GM10847 (cell line): ENCODE measurements around the gene PATL2.

Experiments
- POLR2A ChIP-seq: IDR thresholded peaks from 2 replicates; pipeline ENCODE4 v1.6.1; 2011; ENCODE audit not compliant: insufficient read length; ENCODE audit errors: extremely low read depth

The PATL2 gene

DNA sequence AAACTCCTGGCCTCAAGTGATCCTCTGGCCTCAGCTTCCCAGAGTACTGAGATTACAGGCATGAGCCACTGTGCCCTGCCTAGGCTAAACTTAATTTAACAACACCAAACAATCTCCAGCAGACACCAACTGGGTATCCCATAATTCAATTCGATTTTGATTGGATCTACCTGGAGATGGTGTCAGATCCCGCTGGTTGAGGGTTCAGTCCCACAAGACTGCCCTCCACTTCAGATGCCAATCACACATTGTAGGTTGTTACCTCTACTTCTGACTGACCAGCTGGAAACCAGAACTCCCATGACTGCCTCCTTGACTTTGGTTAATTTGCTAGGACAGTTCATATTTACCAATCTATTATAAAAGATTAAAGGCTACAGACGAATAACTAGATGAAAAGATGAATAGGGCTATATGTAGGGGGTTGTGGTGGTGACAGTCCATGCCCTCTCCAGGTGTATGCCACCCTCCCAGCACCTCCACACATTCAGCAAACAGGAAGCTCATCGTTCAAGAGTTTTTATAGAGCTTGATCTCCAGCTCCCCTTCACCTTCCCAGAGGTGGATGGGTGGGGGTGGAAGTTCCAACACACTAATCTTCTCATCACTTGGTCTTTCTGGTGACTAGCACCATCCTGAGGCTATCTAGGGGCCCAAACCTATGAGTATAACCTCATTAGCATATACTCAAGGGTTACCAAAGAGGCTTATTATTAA lies 9.5 kb upstream of the PATL2 start:
- no peak for TF ChIP-seq POLR2A

DNA sequence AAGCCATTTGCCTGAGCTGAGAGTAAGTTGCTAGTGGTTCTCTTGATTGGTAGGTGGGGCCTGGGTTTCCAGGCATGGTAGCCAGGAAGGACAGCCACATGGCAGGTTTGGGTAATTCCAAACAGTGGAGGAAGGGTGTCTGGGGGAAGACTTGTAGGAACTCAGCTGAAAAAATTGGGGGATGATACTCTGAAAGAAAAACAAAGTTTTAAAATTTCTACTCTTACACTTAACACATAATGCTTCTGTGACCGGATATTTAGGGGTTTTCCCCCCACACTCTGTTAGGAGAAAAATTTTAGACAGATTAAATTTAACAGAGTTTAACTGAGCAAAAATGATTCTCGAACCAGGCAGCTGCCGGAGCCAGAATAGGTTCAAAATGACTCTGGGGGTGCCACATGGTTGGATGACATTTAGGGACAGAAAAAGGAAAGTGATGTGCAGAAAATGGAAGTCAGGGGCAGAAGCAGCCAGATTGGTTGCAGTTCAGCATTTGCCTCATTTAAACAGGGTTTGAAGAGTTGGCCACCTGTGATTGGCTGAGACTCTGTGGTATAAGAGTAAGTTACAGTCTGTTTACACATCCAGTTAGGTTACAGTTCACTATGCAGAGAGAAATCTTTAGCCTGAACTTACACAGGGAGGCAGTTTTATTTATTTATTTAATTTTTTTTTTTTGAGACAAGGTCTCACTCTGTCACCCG lies 8.3 kb upstream of the PATL2 start:
- TF ChIP-seq POLR2A, result peak; percentile 48

DNA sequence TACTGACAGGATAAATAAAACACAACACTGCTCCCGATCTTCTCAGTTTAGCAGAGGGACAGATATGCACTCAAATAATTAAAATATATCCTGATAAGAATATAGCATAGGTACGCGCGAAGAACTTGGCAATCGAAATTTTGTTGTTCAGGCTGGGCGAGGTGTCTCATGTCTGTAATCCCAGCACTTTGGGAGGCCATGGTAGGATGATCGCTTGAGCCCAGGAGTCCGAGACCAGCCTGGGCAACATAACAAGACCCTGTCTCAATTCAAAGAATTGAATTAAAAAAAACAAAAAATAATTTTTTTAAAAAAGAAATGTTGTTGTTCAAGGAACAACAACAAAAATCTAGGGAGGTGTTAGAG lies 7.8 kb upstream of the PATL2 start:
- TF ChIP-seq POLR2A, result peak; percentile 9

DNA sequence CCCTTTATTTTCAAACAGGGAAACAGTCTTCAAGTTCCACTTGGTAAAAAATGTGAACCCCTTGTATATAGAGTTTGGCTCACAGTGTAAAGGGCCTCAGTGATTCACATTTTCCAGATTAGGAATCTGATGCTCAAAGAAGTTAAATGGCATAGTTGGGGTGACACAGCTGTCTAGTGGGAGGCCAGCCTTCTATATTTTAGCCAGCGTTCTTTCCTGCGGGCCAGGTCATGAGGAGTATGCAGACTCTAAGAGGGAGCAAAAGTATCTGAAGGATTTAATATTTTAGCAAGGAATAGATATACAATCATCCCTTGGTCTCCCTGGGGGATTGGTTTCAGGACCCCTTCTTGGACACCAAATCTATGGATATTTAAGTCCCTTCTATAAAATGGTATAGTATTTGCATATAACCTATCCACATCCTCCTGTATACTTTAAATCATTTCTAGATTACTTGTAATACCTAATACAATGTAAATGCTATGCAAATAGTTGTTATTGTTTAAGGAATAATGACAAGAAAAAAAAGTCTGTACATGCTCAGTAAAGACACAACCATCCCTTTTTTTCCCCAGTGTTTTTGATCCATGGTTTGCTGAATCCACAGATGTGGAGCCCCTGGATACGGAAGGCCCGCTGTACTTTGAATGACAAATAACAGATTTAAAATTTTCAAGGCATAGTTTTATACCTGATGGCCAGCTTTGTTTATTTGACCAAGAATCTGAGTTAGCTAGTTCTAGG lies 7.2 kb upstream of the PATL2 start:
- TF ChIP-seq POLR2A, result no peak

DNA sequence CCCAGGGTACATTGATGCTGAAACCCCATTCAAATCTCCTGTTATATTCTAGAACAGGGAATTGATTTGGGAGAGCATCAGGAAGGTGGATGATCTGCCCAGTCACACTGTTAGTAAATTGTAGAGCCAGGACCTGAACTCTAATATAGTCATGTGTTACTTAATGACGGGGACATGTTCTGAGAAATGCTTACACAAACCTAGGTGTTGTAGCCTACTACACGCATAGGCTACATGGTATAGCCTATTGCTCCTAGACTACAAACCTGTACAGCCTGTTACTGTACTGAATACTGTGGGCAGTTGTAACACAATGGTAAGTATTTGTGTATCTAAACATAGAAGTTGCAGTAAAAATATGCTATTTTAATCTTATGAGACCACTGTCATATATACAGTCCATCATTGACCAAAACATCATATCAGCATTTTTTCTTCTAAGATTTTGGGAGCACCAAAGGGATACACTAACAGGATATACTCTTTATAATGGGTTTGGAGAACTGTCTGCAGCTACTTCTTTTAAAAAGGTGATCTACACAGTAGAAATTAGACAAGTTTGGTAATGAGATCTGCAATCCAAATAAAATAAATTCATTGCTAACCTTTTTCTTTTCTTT lies 6.0 kb upstream of the PATL2 start:
- TF ChIP-seq POLR2A, result no peak

DNA sequence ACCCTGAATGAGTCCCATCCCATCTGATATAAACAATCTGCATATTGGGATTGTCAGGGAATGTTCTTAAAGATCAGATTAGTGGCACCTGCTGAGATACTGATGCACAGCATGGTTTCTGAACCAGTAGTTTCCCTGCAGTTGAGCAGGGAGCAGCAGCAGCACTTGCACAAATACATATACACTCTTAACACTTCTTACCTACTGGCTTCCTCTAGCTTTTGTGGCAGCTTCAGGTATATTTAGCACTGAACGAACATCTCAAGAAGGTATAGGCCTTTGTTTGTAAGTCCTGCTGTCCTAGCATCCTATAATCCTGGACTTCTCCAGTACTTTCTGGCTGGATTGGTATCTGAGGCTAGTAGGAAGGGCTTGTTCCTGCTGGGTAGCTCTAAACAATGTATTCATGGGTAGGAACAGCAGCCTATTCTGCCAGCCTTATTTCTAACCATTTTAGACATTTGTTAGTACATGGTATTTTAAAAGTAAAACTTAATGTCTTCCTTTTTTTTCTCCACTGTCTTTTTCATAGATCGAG lies 4.7 kb upstream of the PATL2 start:
- TF ChIP-seq POLR2A, result no peak

DNA sequence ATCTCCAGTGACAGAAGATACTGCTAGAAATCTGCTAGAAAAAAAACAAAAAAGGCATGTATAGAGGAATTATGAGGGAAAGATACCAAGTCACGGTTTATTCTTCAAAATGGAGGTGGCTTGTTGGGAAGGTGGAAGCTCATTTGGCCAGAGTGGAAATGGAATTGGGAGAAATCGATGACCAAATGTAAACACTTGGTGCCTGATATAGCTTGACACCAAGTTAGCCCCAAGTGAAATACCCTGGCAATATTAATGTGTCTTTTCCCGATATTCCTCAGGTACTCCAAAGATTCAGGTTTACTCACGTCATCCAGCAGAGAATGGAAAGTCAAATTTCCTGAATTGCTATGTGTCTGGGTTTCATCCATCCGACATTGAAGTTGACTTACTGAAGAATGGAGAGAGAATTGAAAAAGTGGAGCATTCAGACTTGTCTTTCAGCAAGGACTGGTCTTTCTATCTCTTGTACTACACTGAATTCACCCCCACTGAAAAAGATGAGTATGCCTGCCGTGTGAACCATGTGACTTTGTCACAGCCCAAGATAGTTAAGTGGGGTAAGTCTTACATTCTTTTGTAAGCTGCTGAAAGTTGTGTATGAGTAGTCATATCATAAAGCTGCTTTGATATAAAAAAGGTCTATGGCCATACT lies 4.1 kb upstream of the PATL2 start:
- TF ChIP-seq POLR2A, result peak; percentile 26

DNA sequence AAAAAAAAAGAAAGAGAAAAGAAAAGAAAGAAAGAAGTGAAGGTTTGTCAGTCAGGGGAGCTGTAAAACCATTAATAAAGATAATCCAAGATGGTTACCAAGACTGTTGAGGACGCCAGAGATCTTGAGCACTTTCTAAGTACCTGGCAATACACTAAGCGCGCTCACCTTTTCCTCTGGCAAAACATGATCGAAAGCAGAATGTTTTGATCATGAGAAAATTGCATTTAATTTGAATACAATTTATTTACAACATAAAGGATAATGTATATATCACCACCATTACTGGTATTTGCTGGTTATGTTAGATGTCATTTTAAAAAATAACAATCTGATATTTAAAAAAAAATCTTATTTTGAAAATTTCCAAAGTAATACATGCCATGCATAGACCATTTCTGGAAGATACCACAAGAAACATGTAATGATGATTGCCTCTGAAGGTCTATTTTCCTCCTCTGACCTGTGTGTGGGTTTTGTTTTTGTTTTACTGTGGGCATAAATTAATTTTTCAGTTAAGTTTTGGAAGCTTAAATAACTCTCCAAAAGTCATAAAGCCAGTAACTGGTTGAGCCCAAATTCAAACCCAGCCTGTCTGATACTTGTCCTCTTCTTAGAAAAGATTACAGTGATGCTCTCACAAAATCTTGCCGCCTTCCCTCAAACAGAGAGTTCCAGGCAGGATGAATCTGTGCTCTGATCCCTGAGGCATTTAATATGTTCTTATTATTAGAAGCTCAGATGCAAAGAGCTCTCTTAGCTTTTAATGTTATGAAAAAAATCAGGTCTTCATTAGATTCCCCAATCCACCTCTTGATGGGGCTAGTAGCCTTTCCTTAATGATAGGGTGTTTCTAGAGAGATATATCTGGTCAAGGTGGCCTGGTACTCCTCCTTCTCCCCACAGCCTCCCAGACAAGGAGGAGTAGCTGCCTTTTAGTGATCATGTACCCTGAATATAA lies 2.2 kb upstream of the PATL2 start:
- no peak for TF ChIP-seq POLR2A

DNA sequence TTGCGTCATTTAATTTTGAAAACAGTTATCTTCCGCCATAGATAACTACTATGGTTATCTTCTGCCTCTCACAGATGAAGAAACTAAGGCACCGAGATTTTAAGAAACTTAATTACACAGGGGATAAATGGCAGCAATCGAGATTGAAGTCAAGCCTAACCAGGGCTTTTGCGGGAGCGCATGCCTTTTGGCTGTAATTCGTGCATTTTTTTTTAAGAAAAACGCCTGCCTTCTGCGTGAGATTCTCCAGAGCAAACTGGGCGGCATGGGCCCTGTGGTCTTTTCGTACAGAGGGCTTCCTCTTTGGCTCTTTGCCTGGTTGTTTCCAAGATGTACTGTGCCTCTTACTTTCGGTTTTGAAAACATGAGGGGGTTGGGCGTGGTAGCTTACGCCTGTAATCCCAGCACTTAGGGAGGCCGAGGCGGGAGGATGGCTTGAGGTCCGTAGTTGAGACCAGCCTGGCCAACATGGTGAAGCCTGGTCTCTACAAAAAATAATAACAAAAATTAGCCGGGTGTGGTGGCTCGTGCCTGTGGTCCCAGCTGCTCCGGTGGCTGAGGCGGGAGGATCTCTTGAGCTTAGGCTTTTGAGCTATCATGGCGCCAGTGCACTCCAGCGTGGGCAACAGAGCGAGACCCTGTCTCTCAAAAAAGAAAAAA lies 1.4 kb upstream of the PATL2 start:
- no peak for TF ChIP-seq POLR2A

DNA sequence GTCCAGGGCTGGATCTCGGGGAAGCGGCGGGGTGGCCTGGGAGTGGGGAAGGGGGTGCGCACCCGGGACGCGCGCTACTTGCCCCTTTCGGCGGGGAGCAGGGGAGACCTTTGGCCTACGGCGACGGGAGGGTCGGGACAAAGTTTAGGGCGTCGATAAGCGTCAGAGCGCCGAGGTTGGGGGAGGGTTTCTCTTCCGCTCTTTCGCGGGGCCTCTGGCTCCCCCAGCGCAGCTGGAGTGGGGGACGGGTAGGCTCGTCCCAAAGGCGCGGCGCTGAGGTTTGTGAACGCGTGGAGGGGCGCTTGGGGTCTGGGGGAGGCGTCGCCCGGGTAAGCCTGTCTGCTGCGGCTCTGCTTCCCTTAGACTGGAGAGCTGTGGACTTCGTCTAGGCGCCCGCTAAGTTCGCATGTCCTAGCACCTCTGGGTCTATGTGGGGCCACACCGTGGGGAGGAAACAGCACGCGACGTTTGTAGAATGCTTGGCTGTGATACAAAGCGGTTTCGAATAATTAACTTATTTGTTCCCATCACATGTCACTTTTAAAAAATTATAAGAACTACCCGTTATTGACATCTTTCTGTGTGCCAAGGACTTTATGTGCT lies 721 bp upstream of the PATL2 start:
- TF ChIP-seq POLR2A, result peak; percentile 21

DNA sequence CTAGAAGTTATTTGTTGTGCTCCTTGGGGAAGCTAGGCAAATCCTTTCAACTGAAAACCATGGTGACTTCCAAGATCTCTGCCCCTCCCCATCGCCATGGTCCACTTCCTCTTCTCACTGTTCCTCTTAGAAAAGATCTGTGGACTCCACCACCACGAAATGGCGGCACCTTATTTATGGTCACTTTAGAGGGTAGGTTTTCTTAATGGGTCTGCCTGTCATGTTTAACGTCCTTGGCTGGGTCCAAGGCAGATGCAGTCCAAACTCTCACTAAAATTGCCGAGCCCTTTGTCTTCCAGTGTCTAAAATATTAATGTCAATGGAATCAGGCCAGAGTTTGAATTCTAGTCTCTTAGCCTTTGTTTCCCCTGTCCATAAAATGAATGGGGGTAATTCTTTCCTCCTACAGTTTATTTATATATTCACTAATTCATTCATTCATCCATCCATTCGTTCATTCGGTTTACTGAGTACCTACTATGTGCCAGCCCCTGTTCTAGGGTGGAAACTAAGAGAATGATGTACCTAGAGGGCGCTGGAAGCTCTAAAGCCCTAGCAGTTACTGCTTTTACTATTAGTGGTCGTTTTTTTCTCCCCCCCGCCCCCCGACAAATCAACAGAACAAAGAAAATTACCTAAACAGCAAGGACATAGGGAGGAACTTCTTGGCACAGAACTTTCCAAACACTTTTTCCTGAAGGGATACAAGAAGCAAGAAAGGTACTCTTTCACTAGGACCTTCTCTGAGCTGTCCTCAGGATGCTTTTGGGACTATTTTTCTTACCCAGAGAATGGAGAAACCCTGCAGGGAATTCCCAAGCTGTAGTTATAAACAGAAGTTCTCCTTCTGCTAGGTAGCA lies 657 bp downstream of the PATL2 start:
- TF ChIP-seq POLR2A, result no peak
